H54 (cell line): Measurements from ENCODE around the gene SPX.

Experiments used
- DNase-seq: peaks from one replicate; pipeline ENCODE4 v3.0.0; 2011; ENCODE audit warnings: low spot score, mixed read lengths; ENCODE audit not compliant: insufficient read length
- FAIRE-seq: peaks from 3 replicates; lab custom pipeline; 2011; peaks lifted over from hg19 to GRCh38; lab: Jason Lieb, UNC
- POLR2A ChIP-seq: IDR thresholded peaks from 2 replicates; pipeline ENCODE4 v1.6.1; 2011; ENCODE audit warnings: low read depth, mild to moderate bottlenecking, low read length

The SPX gene

GRCh38 chr12:21518451-21518850, 7.6 kb upstream of the SPX start:
- no peak for FAIRE-seq
- TF ChIP-seq POLR2A, result no peak
- DNase-seq, result no peak

GRCh38 chr12:21521541-21521940, 4.6 kb upstream of the SPX start:
- TF ChIP-seq POLR2A, result no peak
- DNase-seq (no peak), FAIRE-seq (no peak)

DNA sequence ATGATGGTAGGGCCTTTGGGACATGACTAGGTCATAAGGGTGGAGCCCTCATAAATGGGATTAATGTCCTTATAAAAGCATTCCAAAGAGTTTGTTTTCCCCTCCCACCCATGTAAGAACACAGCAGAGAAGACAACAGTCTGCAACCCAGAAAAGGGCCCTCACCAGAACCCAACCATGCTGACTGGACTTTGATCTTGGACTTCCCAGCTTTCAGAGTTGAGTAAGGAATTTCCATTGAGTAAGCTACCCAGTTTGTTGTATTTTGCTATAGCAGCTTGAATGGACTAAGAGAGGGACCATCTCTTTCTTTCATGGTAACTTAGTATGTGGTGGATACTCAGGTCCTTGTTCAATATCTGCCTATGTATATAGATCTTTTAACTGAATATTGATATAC, 2.9 kb upstream of the SPX start:
- no peak for DNase-seq
- no peak for FAIRE-seq
- TF ChIP-seq POLR2A, result no peak

GRCh38 chr12:21526721-21527345, 737 bp downstream of the SPX start:
- no peak for TF ChIP-seq POLR2A
- no peak for DNase-seq
- no peak for FAIRE-seq

DNA sequence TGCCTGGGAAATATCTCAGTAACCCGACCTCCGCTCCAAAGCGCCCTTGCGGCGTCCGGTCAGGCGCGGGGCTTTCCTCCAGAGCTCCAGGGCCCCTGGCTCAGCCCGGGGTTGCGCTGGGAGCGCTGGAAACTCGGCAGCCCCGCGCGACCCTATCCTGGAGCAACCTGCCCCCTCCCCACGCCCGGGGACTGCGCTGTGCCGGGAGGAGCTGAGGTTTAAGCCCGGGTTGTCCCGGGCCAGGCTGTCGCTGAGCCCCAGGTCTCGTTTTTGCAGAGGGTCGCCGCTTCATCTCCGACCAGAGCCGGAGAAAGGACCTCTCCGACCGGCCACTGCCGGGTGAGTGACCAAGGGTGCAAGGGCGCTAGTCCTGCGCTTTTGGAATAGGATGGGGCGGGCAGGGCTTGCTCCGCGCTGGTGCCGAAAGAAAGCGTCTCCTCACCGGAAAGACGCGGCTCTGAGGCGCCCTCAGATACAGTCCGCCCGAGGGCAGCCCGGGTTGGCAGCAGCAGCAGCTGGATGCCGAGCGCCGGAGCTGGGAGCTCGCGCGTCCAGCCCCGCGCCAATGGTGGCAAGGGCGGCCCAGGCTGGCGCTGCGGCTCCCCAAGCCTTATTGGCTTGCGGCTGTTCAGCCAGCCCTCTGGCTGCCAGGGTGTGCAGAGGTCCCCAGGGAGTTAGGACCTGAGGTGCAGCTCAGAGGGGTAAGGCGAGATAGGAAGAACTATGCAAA, 1.5 kb downstream of the SPX start:
- DNase-seq (no peak), FAIRE-seq (no peak)
- TF ChIP-seq POLR2A, result no peak

- FAIRE-seq (no peak), DNase-seq (no peak)
- no peak for TF ChIP-seq POLR2A
These were observed 2.9 kb downstream of the SPX start for GRCh38 chr12:21528953-21529352.

DNA sequence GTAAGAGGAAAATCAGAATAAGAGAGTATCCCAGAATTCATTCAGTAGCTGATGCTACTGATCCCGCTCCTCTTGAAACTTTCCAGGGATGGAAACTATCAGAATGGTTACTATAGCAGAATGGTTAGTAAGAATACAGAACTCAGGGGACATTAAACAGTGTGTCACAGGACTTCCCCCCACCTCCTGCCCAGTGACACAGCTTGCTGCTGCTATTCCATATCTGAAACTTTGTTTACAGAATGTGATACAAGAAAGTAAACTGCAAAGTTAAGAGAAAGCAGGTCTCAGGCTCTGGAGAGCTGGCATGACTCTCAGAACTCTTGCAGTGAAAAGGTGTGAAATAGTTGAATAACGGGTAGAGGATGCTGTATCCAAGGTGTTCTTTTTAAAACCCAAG, 3.4 kb downstream of the SPX start:
- no peak for FAIRE-seq
- DNase-seq, result no peak
- no peak for TF ChIP-seq POLR2A

DNA sequence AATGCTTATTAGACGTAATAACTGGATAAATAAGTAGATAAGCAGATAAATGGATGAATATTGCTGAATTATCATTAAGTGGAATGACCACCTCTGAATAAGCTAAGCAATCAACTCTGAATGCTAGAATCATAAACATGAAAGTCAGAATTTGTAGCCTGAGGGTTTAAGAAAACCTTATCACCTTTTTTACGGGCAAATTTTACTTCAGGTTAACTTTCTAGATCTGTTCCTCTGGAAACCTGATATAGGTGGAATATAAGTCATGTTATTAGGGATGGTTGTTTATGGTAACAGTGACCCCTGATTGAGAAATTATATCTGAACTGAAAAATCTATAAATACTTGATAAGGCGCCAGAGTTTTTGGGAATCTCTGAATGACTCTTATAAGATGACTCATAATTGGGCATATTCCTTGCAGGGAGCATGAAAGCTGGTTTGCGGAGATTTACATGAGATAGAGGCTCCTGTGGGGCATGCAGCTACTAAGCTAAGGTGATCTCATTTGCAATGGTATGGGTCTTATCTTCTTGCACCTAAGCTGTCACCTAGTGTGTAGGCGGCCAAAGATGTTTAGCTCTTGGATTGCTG, 12.1 kb downstream of the SPX start:
- DNase-seq (no peak), FAIRE-seq (peak; percentile 38)
- no peak for TF ChIP-seq POLR2A

- FAIRE-seq (no peak), DNase-seq (no peak)
- TF ChIP-seq POLR2A, result no peak
These were observed 13.7 kb downstream of the SPX start for GRCh38 chr12:21539797-21540196.

DNA sequence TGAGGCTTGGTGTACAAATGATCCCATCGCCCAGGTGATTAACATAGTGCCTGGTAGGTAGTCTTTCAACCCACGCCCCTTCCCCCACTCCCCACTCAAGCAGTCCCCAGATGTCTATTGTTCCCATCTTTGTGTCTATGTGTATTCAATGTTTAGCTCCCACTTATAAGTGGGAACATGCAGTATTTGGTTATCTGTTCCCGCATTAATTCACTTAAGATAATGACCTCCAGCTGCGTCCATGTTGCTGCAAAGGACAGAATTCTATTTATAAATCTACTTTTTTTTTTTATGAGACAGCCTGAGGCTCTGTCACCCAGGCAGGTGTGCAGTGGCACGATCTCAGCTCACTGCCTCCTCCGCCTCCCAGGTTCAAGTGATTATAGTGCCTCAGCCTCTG, 15.7 kb downstream of the SPX start:
- no peak for TF ChIP-seq POLR2A
- no peak for FAIRE-seq
- DNase-seq, result no peak

- no peak for DNase-seq
- no peak for FAIRE-seq
- no peak for TF ChIP-seq POLR2A
These were observed 16.3 kb downstream of the SPX start for GRCh38 chr12:21542403-21542802.

- no peak for TF ChIP-seq POLR2A
- DNase-seq, result no peak
- no peak for FAIRE-seq
These were observed 17.1 kb downstream of the SPX start for GRCh38 chr12:21543151-21543550.

DNA sequence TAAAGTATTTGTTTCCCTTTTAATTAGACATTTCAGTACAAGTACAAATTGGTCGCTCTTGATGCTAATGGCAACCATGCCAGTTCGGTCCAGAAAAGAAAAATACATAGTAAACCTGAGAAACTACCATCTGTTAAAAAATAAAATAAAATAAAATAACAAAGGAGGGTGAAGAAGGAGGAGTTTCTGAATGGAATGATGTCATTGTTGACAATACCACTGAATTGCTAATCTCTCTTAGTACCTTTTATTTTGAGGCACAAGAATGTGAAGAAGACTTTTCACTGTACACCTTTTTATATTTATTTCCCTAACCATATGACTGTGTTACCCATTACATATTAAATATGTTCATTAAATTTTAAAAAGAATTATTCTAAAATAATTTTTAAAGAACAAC, 19.5 kb downstream of the SPX start:
- TF ChIP-seq POLR2A, result no peak
- FAIRE-seq (no peak), DNase-seq (no peak)

DNA sequence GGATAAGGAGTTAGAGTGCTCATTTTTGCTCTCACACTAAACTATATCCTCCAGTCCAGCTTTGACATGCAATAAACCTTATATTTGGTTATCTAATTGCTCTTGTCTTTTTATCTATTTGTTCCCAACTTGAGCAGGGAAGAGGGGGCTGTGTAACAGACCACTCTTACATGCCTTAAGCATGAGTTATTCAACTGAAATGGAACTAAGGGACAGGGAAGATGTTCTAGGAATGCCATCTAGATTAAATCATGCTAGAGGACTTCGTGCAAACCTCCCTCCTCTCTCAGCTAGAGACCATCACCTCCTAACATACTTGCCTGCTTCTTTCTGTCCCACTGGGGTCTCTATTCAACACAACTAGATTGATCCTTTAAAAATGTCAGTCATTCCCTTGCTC, 20.6 kb downstream of the SPX start:
- no peak for FAIRE-seq
- no peak for DNase-seq
- no peak for TF ChIP-seq POLR2A

DNA sequence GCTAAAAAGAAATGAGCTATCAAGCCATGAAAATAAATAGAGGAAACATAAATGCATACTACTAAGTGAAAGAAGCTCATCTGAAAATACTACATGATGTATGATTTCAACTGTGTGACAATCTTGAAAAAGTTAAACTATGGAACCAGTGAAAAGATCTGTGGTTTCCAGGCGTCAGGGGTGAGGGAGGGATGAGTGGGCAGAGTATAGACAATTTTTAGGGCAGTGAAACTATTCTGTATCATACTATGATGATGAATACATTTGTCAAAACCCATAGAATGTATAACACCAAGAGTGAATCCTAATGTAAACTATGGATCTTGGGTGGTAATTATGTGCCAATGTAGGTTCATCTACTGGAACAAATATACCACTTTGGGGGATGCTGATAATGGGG, 21.3 kb downstream of the SPX start:
- FAIRE-seq, result no peak
- TF ChIP-seq POLR2A, result no peak
- no peak for DNase-seq
